Ovary (tissue), 9 donors: Measurements from ENCODE around the gene LIMK2. TPM values are rescaled to one million over a fixed set of nuclear protein-coding genes. Genes with fewer than 3 reads are reported as not detected.

Experiments
- DNase-seq, 5 donors: peaks; one replicate each; pipeline ENCODE4 v3.0.0-alpha.2; 2019 to 2020
- H3K27ac ChIP-seq, 2 donors: fragments of 200-600 bp; one replicate each; pipeline versions ENCODE4 v1.5.1 to v1.8.0; 2019 to 2022
- H3K27me3 ChIP-seq: fragments of 200-600 bp; one replicate; pipeline ENCODE4 v1.8.0; 2022
- H3K36me3 ChIP-seq: fragments of 200-600 bp; sonication (generic); one replicate; pipeline ENCODE4 v1.5.1; 2019
- H3K4me1 ChIP-seq: one replicate; pipeline ENCODE4 v1.8.1; 2013; ENCODE audit warnings: mild to moderate bottlenecking, moderate library complexity; ENCODE audit not compliant: insufficient read depth
- H3K4me3 ChIP-seq: fragments of 200-600 bp; sonication (generic); one replicate; pipeline ENCODE4 v1.5.1; 2017
- H3K9me3 ChIP-seq, 2 donors: fragments of 200-600 bp in 1 of 2; sonication (generic) in 1 of 2; one replicate each; pipeline versions ENCODE4 v1.5.1 to v1.8.1; 2013 to 2019; ENCODE audit warnings: mild to moderate bottlenecking in 1 of 2, moderate library complexity in 1 of 2
- EP300 ChIP-seq: sonication (generic); formaldehyde crosslinking; IDR thresholded peaks from one replicate; pipeline ENCODE4 v1.6.1; 2017; ENCODE audit warnings: antibody characterized with exemption
- POLR2A ChIP-seq: fragments of 450-650 bp; IDR thresholded peaks from one replicate; pipeline ENCODE4 v1.6.1; 2017; ENCODE audit warnings: antibody characterized with exemption, mild to moderate bottlenecking, moderate library complexity
- WGBS, 3 donors: extraction: QIAGEN DNeasy Blood & Tissue Kit in 1 of 3; methylation state at CpG; one replicate each; pipeline versions ENCODE4 v1.1.5 to v1.1.7; 2013 to 2017; 5-methylcytosine and 5-hydroxymethylcytosine counted together
- intact Hi-C, 4 donors: fragments of 100-400 bp; cut with DNase I; formaldehyde crosslinking; loops; one replicate each; pipeline versions ENCODE4 v1.11.0 to v1.15.1; 2022 to 2023
- polyA plus RNA-seq, 2 donors: library from polyadenylated mRNA; stranded (reverse); fragments of 200-250 nt in 1 of 2; fragments of 350-450 nt in 1 of 2; fragmentation: Illumina TruSeq in 1 of 2; extraction: RNeasy Lipid Tissue Mini Kit (QIAGEN cat#74804) in 1 of 2; gene quantifications; one replicate each; pipeline ENCODE4 v1.2.3, GENCODE V29; 2013 to 2014
- total RNA-seq, 7 donors: library from RNA; depleted of rRNA in 2 of 7; stranded (reverse); fragments of >200 nt in 2 of 7; fragmentation: NEBNext Ultra II Directional in 3 of 7; extraction: Animal tissue kit (Norgen Biotek cat#: 25700) in 3 of 7; gene quantifications; one replicate each; pipeline versions ENCODE4 v1.1.0 to v1.2.4, GENCODE V29; 2016 to 2023
- TF ChIP-seq, protein P1 (sequence below), 3 donors: fragments of 450-650 bp in 2 of 3; fragments of 200-600 bp in 1 of 3; IDR thresholded peaks; one replicate each; pipeline versions ENCODE4 v1.5.1 to v1.8.0; 2016 to 2022; ENCODE audit warnings: antibody characterized with exemption in 3 of 3, mild to moderate bottlenecking in 1 of 3
- donor health status: DM: no; HTN: no; CAD: no; lungs with moderate emphysema.
- donor health status: DM: no; HTN: no; CAD: no.
- donor health status: Bipolar disorder and iron deficiency.
- donor health status: DM: yes; HTN: yes; CAD: no.
- donor health status: DM: no; HTN: no; CAD: no.
- donor health status: DM: yes; HTN: yes; CAD: no.

LIMK2 gene
- total and polyA plus RNA-seq, 9 donors: 19.0 to 63.7 (median 33.9) TPM

DNA sequence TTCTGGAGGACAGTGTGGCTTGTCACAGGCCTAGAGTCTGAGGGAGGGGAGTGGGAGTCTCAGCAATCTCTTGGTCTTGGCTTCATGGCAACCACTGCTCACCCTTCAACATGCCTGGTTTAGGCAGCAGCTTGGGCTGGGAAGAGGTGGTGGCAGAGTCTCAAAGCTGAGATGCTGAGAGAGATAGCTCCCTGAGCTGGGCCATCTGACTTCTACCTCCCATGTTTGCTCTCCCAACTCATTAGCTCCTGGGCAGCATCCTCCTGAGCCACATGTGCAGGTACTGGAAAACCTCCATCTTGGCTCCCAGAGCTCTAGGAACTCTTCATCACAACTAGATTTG lies 67.2 kb downstream of the LIMK2 start:
- intact Hi-C loops: no loop called here
- no peak for DNase-seq

DNA sequence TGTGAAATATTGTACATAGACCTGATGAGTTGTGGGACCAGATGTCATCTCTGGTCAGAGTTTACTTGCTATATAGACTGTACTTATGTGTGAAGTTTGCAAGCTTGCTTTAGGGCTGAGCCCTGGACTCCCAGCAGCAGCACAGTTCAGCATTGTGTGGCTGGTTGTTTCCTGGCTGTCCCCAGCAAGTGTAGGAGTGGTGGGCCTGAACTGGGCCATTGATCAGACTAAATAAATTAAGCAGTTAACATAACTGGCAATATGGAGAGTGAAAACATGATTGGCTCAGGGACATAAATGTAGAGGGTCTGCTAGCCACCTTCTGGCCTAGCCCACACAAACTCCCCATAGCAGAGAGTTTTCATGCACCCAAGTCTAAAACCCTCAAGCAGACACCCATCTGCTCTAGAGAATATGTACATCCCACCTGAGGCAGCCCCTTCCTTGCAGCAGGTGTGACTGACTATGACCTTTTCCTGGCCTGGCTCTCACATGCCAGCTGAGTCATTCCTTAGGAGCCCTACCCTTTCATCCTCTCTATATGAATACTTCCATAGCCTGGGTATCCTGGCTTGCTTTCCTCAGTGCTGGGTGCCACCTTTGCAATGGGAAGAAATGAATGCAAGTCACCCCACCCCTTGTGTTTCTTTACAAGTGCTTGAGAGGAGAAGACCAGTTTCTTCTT lies 67.9 kb downstream of the LIMK2 start:
- intact Hi-C loops: no loop called here
- Histone ChIP-seq H3K27me3 (no peaks in the 10 kb centered on the region), H3K36me3 (no peaks in the 10 kb centered on the region), H3K4me1 (peaks cover 2% of the 10 kb centered on the region), H3K27ac (no peak overlapping the region), H3K9me3 (no peaks in the 10 kb centered on the region), H3K4me3 (no peak overlapping the region)
- no peak for TF ChIP-seq POLR2A
- TF ChIP-seq EP300: no peak
- TF ChIP-seq, protein P1, sequence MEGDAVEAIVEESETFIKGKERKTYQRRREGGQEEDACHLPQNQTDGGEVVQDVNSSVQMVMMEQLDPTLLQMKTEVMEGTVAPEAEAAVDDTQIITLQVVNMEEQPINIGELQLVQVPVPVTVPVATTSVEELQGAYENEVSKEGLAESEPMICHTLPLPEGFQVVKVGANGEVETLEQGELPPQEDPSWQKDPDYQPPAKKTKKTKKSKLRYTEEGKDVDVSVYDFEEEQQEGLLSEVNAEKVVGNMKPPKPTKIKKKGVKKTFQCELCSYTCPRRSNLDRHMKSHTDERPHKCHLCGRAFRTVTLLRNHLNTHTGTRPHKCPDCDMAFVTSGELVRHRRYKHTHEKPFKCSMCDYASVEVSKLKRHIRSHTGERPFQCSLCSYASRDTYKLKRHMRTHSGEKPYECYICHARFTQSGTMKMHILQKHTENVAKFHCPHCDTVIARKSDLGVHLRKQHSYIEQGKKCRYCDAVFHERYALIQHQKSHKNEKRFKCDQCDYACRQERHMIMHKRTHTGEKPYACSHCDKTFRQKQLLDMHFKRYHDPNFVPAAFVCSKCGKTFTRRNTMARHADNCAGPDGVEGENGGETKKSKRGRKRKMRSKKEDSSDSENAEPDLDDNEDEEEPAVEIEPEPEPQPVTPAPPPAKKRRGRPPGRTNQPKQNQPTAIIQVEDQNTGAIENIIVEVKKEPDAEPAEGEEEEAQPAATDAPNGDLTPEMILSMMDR (IDR thresholded peaks at IDR 0.05): no peak
- DNase-seq: peak in 1 of 5 donors; percentile 3

More for the DNA sequence above, 67.2 kb downstream of the LIMK2 start:
- H3K9me3 ChIP-seq: no peaks in the 10 kb centered on the region
- H3K4me3 ChIP-seq: no peak overlapping the region
- H3K27ac ChIP-seq: peak overlapping the region in 1 of 2 donors; percentile 68
- TF ChIP-seq EP300 (no peak), POLR2A (no peak)
- TF ChIP-seq, protein P1 (IDR thresholded peaks at IDR 0.05): no peak
- peaks cover 2% of the 10 kb centered on the region for H3K4me1 ChIP-seq
- H3K36me3 ChIP-seq: no peaks in the 10 kb centered on the region
- H3K27me3 ChIP-seq: no peaks in the 10 kb centered on the region

DNA sequence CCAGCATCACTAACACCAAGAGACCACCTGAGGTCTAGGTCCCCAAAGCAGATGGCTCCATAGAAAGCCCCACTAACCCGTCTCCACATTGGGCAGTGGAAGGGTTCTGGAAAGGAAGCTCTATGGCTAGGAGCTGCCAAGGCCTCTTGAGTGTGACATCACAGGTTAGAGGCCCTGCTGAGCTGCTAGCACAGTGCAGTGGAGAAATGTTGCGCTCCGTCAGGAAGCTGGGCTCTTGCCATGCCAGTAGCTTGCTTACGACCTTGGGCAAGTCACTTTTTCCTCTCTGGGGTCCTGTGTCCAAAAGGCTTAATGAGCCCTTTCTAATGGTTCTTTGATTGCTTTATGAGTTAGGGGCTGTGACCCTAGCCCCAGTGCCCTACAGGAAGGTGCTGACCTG lies 69.6 kb downstream of the LIMK2 start:
- no peak for DNase-seq
- no peak for TF ChIP-seq EP300
- TF ChIP-seq POLR2A: no peak
- TF ChIP-seq, protein P1 (IDR thresholded peaks at IDR 0.05): no peak
- no peaks in the 10 kb centered on the region for H3K27me3 ChIP-seq
- WGBS, 3 donors: 53 to 61% (median 60%) methylated on average over 4 of the region's 4 CpGs
- H3K27ac ChIP-seq: no peak overlapping the region
- peaks cover 2% of the 10 kb centered on the region for H3K4me1 ChIP-seq
- intact Hi-C loops: no loop called here
- H3K36me3 ChIP-seq: no peaks in the 10 kb centered on the region
- H3K4me3 ChIP-seq: no peak overlapping the region
- H3K9me3 ChIP-seq: no peaks in the 10 kb centered on the region

DNA sequence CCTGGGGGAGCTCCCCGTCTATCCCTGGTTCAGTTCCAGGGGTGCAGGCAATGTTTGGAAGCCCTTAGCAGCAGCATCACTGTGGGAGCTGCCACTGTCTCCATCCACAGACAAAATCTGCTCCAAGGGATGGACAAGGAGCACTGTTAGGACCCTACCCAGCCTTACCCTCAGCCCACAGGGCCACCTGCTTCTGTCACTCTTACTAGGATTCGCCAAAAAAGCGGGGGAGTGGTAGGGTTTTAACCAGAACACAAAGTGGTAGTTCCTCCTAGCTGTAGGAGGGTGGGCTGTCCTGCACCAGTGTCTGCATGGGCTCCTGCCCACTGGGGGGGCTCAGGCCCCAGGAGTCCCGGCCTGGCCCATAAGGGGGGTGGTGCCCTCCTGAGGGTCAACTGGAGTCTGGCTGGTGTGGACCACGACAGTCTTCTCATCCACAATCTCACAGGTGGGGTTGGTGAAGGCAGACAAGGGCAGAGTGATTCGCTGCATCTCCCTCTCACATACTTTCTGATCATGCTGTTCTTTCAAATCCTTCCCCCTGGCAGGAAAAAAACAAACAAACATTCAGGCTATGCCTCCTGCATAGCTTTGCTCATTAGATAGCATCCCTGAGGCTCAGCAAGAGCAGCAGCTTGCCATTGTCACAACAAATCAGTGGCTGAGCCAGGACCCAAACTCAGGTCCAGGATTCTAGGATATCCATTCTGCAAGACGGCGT lies 70.8 kb downstream of the LIMK2 start:
- 58 to 68% (median 65%) methylated on average over 8 of the region's 8 CpGs for WGBS, 3 donors
- H3K36me3 ChIP-seq: no peaks in the 10 kb centered on the region
- TF ChIP-seq, protein P1 (IDR thresholded peaks at IDR 0.05): no peak
- TF ChIP-seq POLR2A (no peak), EP300 (no peak)
- no peaks in the 10 kb centered on the region for H3K9me3 ChIP-seq
- no peak for DNase-seq
- no peak overlapping the region for H3K27ac ChIP-seq
- H3K4me1 ChIP-seq: peaks cover 2% of the 10 kb centered on the region
- H3K27me3 ChIP-seq: no peaks in the 10 kb centered on the region
- intact Hi-C loops: no loop called here
- H3K4me3 ChIP-seq: no peak overlapping the region
